Measurements from ENCODE around the gene TMED9.

TMED9 gene

GRCh38 chr5:177593511-177593910 lies 1.5 kb downstream of the TMED9 start (continued):
- TF ChIP-seq POU6F1 (CRISPR knock-in tag; IDR thresholded peaks at IDR 0.05; ENCODE audit: borderline replicate concordance, low read depth) = no peak
- no peak for TF ChIP-seq CSRNP3 (CRISPR knock-in tag; IDR thresholded peaks at IDR 0.05)
- no peak for TF ChIP-seq ZNF8 (CRISPR knock-in tag; IDR thresholded peaks at IDR 0.05)
- no peak for TF ChIP-seq ZNF70 (CRISPR knock-in tag; IDR thresholded peaks at IDR 0.05)
- TF ChIP-seq PPARA (CRISPR knock-in tag; IDR thresholded peaks at IDR 0.05; ENCODE audit: borderline replicate concordance) = no peak

GRCh38 chr5:177594071-177594470 lies 2.1 kb downstream of the TMED9 start:
- no peak for TF ChIP-seq ZFP3 (CRISPR knock-in tag; IDR thresholded peaks at IDR 0.05)
- TF ChIP-seq GLIS3 (CRISPR knock-in tag; IDR thresholded peaks at IDR 0.05) = no peak
- TF ChIP-seq ARNTL (CRISPR knock-in tag; IDR thresholded peaks at IDR 0.05; ENCODE audit: borderline replicate concordance, low read depth) = no peak
- no peak for TF ChIP-seq RARB (CRISPR knock-in tag; IDR thresholded peaks at IDR 0.05)
- TF ChIP-seq PATZ1 (CRISPR knock-in tag; IDR thresholded peaks at IDR 0.05; ENCODE audit: borderline replicate concordance) = no peak
- TF ChIP-seq TSHZ2 (CRISPR knock-in tag; IDR thresholded peaks at IDR 0.05) = no peak
- no peak for TF ChIP-seq CREB5 (CRISPR knock-in tag; IDR thresholded peaks at IDR 0.05; ENCODE audit: low read depth)
- no peak for TF ChIP-seq SNAI2 (CRISPR knock-in tag; IDR thresholded peaks at IDR 0.05)
- no peak for TF ChIP-seq ZNF565 (CRISPR knock-in tag; conservative IDR thresholded peaks at IDR 0.05; ENCODE audit: low read depth)
- TF ChIP-seq PPARA (CRISPR knock-in tag; IDR thresholded peaks at IDR 0.05; ENCODE audit: borderline replicate concordance) = no peak
- TF ChIP-seq TCF4 (CRISPR knock-in tag; IDR thresholded peaks at IDR 0.05; ENCODE audit: borderline replicate concordance) = no peak
- TF ChIP-seq TOX (CRISPR knock-in tag; IDR thresholded peaks at IDR 0.05; ENCODE audit: borderline replicate concordance) = no peak
- no peak for TF ChIP-seq OSR1 (CRISPR knock-in tag; IDR thresholded peaks at IDR 0.05)
- no peak for ATAC-seq

- no peak for ATAC-seq
- TF ChIP-seq TCF4 (CRISPR knock-in tag; IDR thresholded peaks at IDR 0.05; ENCODE audit: borderline replicate concordance) (no peak), BACH2 (CRISPR knock-in tag; IDR thresholded peaks at IDR 0.05; ENCODE audit: borderline replicate concordance) (no peak), ISL1 (CRISPR knock-in tag; IDR thresholded peaks at IDR 0.05) (no peak), SNAI2 (CRISPR knock-in tag; IDR thresholded peaks at IDR 0.05) (no peak), TOX (CRISPR knock-in tag; IDR thresholded peaks at IDR 0.05; ENCODE audit: borderline replicate concordance) (no peak), PPARA (CRISPR knock-in tag; IDR thresholded peaks at IDR 0.05; ENCODE audit: borderline replicate concordance) (no peak), RARB (CRISPR knock-in tag; IDR thresholded peaks at IDR 0.05) (no peak)
These were observed 3.1 kb downstream of the TMED9 start for GRCh38 chr5:177595026-177595585.

All from SK-N-SH treated with all-trans-retinoic acid at 6 μM for 48 hours (cell line).